D341Med (cell line): ENCODE measurements around the gene SIM2.

Source experiments
- DNase-seq: peaks from one replicate; pipeline ENCODE4 v3.0.0; 2012; ENCODE audit warnings: low spot score

SIM2 gene

DNA sequence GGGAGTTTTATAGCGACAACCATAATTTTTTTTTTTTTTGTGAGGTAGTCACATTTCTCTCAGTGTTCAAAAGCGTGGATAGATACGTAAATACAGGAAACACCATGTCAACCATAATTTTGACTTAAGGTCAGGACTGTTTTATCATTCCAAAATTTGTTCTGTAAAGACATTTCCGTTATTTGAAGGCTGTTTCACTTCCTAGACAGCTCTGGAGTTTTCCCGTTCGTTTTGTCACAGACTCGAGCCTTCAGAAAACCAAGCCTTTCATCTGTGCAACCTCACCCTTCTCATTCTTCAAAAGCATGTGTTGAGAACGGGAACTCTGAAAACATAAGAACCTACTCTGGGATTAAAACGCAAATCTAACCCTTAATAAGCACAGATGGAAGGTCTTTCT lies 17.9 kb downstream of the SIM2 start:
- DNase-seq = no peak

- DNase-seq = no peak
These were observed 19.1 kb downstream of the SIM2 start for GRCh38 chr21:36717976-36718375.

- no peak for DNase-seq
These were observed 20.1 kb downstream of the SIM2 start for GRCh38 chr21:36718951-36719501.

DNA sequence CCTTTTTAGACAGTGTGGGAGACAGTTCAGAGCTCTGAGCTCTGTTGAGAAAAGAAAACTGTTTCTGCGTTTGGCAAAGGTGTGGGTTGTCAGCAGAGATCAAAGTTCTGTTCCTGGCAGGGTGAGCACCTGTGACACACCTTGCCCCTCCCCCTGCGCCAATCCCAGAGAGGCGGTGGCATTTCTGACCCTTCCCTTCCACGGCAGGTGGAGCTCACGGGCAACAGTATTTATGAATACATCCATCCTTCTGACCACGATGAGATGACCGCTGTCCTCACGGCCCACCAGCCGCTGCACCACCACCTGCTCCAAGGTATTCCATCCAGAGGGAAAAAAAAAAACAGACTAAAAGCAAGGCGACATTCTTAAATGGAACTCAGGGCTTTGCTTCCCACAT lies 20.7 kb downstream of the SIM2 start:
- no peak for DNase-seq

DNA sequence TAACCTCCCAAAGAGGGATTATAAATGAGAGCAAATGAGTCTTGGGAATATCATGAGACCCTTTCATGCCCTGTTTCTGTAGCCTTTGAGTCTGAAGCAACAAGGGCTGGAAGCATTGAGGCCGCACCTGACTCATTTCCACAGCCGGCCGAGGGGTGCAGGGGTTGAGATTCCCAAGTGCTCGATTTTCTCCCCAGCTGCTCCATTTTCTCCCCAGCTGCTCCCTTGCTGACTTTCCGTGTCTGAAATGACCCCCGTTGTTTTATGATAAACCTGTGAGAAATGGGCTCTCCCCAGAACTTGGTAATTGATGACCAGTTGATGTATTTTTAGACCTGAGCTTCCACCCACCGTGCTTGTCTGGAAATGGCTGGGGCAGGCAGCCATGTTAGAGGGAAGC lies 22.9 kb downstream of the SIM2 start:
- DNase-seq = no peak

GRCh38 chr21:36722370-36723368 lies 23.8 kb downstream of the SIM2 start:
- DNase-seq = no peak

GRCh38 chr21:36723371-36723881 lies 24.5 kb downstream of the SIM2 start:
- no peak for DNase-seq

- DNase-seq = no peak
These were observed 25.7 kb downstream of the SIM2 start for GRCh38 chr21:36724660-36725059.

GRCh38 chr21:36725793-36726386 lies 27.0 kb downstream of the SIM2 start:
- no peak for DNase-seq

DNA sequence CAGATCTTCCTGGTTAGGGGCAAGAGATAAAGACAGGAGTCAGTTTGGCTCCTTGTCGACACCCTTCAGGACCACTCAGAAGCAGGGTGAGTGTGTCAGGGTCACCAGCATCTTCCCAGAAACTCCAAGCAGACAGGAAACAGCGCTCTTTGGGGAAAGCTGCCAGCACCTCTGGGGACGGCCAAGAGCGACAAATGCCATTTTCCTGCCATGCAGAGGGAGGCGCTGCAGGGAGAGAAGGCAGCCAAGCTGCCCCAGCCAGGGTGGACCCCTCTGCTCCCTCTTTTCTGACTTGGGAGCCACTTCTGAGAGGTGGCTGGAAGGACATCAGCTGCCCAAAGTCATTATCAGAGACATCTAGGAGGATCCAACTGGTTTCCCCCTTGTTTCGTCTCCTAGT lies 29.0 kb downstream of the SIM2 start:
- DNase-seq = no peak

GRCh38 chr21:36728371-36729111 lies 29.6 kb downstream of the SIM2 start:
- no peak for DNase-seq

DNA sequence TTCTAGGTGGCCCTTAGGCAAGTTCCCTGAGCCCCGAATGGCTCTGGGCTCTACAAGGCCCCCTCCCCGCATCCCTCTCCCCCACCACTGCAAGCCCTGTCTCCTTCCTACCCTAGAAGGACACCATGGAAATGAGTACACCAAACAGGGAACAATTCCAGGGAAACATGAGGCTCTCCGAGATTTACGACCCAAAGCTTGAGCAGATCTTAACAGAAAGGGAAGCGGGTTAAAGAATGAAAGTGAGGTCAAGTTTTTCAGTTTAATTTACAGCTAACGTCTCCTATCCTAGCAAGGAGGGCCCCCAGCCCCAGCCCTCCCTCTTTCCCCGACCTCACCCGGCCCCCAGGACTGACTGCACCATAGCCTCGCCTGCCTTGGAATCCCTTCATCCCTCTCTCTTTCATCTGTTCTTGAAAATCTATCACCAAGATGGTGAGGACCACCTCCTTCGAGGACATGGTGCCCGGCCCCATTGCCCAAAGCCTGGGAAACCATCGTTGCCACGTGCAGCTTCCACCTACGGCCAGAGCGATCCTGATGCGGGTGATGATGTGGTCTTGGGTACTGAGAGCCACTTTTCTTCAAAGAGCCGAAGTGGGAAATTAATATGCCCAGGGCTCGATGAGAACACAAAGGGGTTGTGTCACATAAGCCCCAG lies 30.5 kb downstream of the SIM2 start:
- no peak for DNase-seq

- no peak for DNase-seq
These were observed 31.7 kb downstream of the SIM2 start for GRCh38 chr21:36730291-36731281.

DNA sequence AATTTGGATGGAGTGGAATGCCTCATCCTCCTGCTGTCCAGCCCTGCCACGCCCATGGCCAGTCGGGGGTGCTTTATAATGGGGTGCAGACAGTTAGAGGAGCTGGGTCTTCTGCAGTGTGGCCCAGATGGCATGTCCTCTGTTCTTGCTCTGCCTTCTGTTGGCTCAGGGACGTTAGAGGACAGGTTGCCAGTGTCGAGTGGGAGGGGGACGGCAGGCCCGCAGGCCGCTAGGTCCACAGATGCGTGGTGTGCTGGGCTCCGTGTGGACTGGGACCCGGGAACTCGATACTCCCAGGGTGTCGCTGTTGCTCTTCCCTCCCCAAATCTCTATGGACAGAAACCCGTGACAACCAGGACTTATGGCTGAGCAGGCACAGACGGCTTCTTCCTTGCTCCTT lies 33.3 kb downstream of the SIM2 start:
- DNase-seq = no peak

- DNase-seq = no peak
These were observed 33.8 kb downstream of the SIM2 start for GRCh38 chr21:36732761-36733160.

DNA sequence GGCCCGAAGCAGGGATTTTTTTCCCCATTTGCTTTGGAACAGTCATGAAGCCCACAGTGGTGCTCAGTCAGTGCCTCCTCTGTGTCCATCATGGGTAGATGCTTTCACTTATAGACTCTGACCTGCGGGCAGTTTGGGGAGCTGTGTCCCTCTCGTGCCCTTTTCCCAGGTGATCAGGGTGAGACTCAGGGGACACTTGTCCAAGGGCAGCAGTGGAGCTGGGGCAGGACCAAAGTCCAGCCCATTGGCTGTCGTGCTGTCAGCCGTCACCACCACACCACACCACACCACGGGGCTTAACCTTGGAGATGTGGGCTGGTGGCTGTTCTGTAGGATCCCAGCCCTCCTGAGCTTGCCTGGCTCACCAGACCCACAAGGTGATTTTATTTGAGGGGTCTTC lies 34.9 kb downstream of the SIM2 start:
- no peak for DNase-seq

GRCh38 chr21:36734367-36735200 lies 35.7 kb downstream of the SIM2 start:
- no peak for DNase-seq

GRCh38 chr21:36735201-36735515 lies 36.2 kb downstream of the SIM2 start:
- DNase-seq = no peak

- no peak for DNase-seq
These were observed 36.9 kb downstream of the SIM2 start for GRCh38 chr21:36735724-36736320.
